Body of pancreas (tissue), 4 donors: ENCODE results near the gene PDE2A. TPM values are rescaled to one million over a fixed set of nuclear protein-coding genes. Genes with fewer than 3 reads are reported as not detected.

ENCODE experiments used
- ATAC-seq: fragments of 150-250 bp; one replicate; pipeline ENCODE4 v1.9.1; 2016
- DNase-seq, 4 donors: peaks; one replicate each; pipeline ENCODE4 v3.0.0-alpha.2; 2019
- H3K27ac ChIP-seq, 4 donors: fragments of 200-600 bp; sonication (generic); 1 replicate in 3 of 4; 2 replicates in 1 of 4; pipeline versions ENCODE4 v1.5.1 to v1.6.1; 2016 to 2019; ENCODE audit warnings: mild to moderate bottlenecking in 1 of 4, mixed read lengths in 1 of 4, moderate library complexity in 1 of 4
- H3K27me3 ChIP-seq, 2 donors: fragments of 200-600 bp; sonication (generic); one replicate each; pipeline ENCODE4 v1.6.0; 2016; ENCODE audit warnings: mild to moderate bottlenecking in 1 of 2
- H3K36me3 ChIP-seq, 2 donors: fragments of 200-600 bp; sonication (generic); replicated peaks in 1 of 2; 2 replicates each; pipeline ENCODE4 v1.5.1; 2016; ENCODE audit warnings: low read depth in 2 of 2; ENCODE audit not compliant: insufficient read depth in 1 of 2
- H3K4me1 ChIP-seq: fragments of 200-600 bp; sonication (generic); one replicate; pipeline ENCODE4 v1.6.0; 2016
- H3K4me3 ChIP-seq, 2 donors: fragments of 200-600 bp; sonication (generic); 1 replicate in 1 of 2; 2 replicates in 1 of 2; pipeline ENCODE4 v1.5.1; 2016 to 2019
- H3K9me3 ChIP-seq, 3 donors: fragments of 200-600 bp; sonication (generic); 1 replicate in 2 of 3; 2 replicates in 1 of 3; pipeline ENCODE4 v1.5.1; 2016
- POLR2A ChIP-seq, 3 donors: fragments of 450-650 bp; IDR thresholded peaks; one replicate each; pipeline ENCODE4 v1.6.1; 2016; ENCODE audit warnings: antibody characterized with exemption in 3 of 3, mild to moderate bottlenecking in 2 of 3
- WGBS, 2 donors: methylation state at CpG; one replicate each; pipeline ENCODE4 v1.1.5; 2017; 5-methylcytosine and 5-hydroxymethylcytosine counted together
- intact Hi-C: fragments of 100-400 bp; cut with DNase I; formaldehyde crosslinking; loops from one replicate; pipeline ENCODE4 v1.15.1; 2023
- total RNA-seq, 2 donors: library from RNA; depleted of rRNA; stranded (reverse); fragments of >200 nt; gene quantifications; one replicate each; pipeline ENCODE4 v1.1.0, GENCODE V29; 2016
- TF ChIP-seq, protein P1 (sequence below), 7 experiments: fragments of 450-650 bp in 4 of 7; fragments of 200-600 bp in 3 of 7; sonication (generic) in 3 of 7; IDR thresholded peaks; one replicate each; pipeline ENCODE4 v1.5.1; 2016 to 2019; ENCODE audit warnings: antibody characterized with exemption in 7 of 7

Gene PDE2A
- total RNA-seq: 10 to 100 TPM in 1 of 2 donors, 1 to 10 TPM in 1; 7.0 to 29.3 TPM

- intact Hi-C loops: no loop called here
- Histone ChIP-seq H3K4me3 (no peak within 1 kb of the TSS), H3K4me1 (peaks cover 7% of the 10 kb centered on the region), H3K27me3 (peaks cover 4 to 14% of the 10 kb centered on the region in 2 donors), H3K36me3 (no peaks in the 10 kb centered on the region), H3K9me3 (no peaks in the 10 kb centered on the region), H3K27ac (no peak within 1 kb of the TSS)
- DNase-seq (no peak), ATAC-seq (no peak)
- WGBS, 2 donors: 8 to 20% methylated on average over 6 to 21 of the region's 21 CpGs
- TF ChIP-seq, protein P1, sequence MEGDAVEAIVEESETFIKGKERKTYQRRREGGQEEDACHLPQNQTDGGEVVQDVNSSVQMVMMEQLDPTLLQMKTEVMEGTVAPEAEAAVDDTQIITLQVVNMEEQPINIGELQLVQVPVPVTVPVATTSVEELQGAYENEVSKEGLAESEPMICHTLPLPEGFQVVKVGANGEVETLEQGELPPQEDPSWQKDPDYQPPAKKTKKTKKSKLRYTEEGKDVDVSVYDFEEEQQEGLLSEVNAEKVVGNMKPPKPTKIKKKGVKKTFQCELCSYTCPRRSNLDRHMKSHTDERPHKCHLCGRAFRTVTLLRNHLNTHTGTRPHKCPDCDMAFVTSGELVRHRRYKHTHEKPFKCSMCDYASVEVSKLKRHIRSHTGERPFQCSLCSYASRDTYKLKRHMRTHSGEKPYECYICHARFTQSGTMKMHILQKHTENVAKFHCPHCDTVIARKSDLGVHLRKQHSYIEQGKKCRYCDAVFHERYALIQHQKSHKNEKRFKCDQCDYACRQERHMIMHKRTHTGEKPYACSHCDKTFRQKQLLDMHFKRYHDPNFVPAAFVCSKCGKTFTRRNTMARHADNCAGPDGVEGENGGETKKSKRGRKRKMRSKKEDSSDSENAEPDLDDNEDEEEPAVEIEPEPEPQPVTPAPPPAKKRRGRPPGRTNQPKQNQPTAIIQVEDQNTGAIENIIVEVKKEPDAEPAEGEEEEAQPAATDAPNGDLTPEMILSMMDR (IDR thresholded peaks at IDR 0.05): no peak
- no peak for TF ChIP-seq POLR2A (IDR thresholded peaks at IDR 0.05)
Measured at GRCh38 chr11:72673943-72674828, at the start of gene PDE2A. PDE2A (minus strand) TSS chr11:72674422; CDS start chr11:72674207, 215 bp downstream.

DNA sequence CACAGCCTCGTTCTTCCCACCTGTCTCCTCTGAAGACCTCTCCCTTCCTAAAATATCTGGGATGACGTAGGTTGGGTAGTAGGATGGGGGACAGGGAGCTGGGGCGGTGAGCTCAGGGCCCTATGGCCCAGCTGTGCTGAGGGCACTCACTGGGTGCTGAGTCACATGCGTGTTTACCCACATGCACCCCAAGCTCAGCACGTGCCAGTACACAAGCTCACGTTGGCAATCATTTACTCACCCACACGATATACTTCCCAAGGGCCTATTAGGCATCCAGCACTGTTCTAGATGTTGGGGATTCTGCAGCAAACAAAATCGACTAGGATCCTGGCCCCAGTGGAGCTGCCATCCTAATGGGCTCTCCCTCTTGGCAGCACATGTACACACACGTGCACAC, 49.3 kb upstream of the PDE2A start:
- Histone ChIP-seq H3K27me3 (no peaks in the 10 kb centered on the region), H3K9me3 (no peaks in the 10 kb centered on the region), H3K4me1 (peaks cover 50% of the 10 kb centered on the region), H3K4me3 (no peak overlapping the region), H3K27ac (peak overlapping the region; percentile 25 to 95 (median 61)), H3K36me3 (no peaks in the 10 kb centered on the region)
- TF ChIP-seq POLR2A (IDR thresholded peaks at IDR 0.05): no peak
- TF ChIP-seq, protein P1 (IDR thresholded peaks at IDR 0.05): no peak
- DNase-seq: peak in 2 of 4 donors; percentile 51 to 52
- intact Hi-C loops: no loop called here
- WGBS, 2 donors: 25 to 42% methylated on average over 7 to 9 of the region's 9 CpGs
- no peak for ATAC-seq

GRCh38 chr11:72722050-72722748, 48.0 kb upstream of the PDE2A start:
- peaks cover 62% of the 10 kb centered on the region for H3K4me1 ChIP-seq
- intact Hi-C loops: no loop called here

GRCh38 chr11:72721689-72722049, 47.4 kb upstream of the PDE2A start:
- peak overlapping the region; percentile 79 to 95 (median 90) for H3K27ac ChIP-seq
- H3K27me3 ChIP-seq: no peaks in the 10 kb centered on the region
- peak; percentile 45 to 51 (median 48) for DNase-seq
- peak; percentile 10 for ATAC-seq
- no peaks in the 10 kb centered on the region for H3K36me3 ChIP-seq
- TF ChIP-seq, protein P1 (IDR thresholded peaks at IDR 0.05): no peak
- no peak for TF ChIP-seq POLR2A (IDR thresholded peaks at IDR 0.05)
- peaks cover 63% of the 10 kb centered on the region for H3K4me1 ChIP-seq
- 0% methylated on average over 12 to 13 of the region's 13 CpGs for WGBS, 2 donors
- intact Hi-C loops: no loop called here
- peak overlapping the region; percentile 16 to 76 for H3K4me3 ChIP-seq
- no peaks in the 10 kb centered on the region for H3K9me3 ChIP-seq

More at GRCh38 chr11:72722050-72722748, 48.0 kb upstream of the PDE2A start:
- ATAC-seq (peak; percentile 93), DNase-seq (peak; percentile 90 to 94 (median 91))
- H3K9me3 ChIP-seq: no peaks in the 10 kb centered on the region
- H3K27me3 ChIP-seq: no peaks in the 10 kb centered on the region
- no peaks in the 10 kb centered on the region for H3K36me3 ChIP-seq
- peak overlapping the region; percentile 79 to 95 (median 90) for H3K27ac ChIP-seq
- H3K4me3 ChIP-seq: peak overlapping the region; percentile 16 to 76
- peak in 2 of 3 donors; percentile 85 to 91 for TF ChIP-seq POLR2A (IDR thresholded peaks at IDR 0.05)
- TF ChIP-seq, protein P1 (IDR thresholded peaks at IDR 0.05): peak in 1 of 7 experiments; percentile 1
- 0% methylated on average over 6 to 10 of the region's 10 CpGs for WGBS, 2 donors
